GM18526 (cell line): Measurements from ENCODE around the gene CA14.

Source experiments
- POLR2A ChIP-seq: IDR thresholded peaks from 3 replicates; pipeline ENCODE4 v1.6.1; 2011; ENCODE audit not compliant: insufficient read length; ENCODE audit errors: extremely low read depth

The CA14 gene

GRCh38 chr1:150257624-150258585 lies at the start of gene CA14:
TSS of gene CA14 (plus strand) at chr1:150257774. CDS start at chr1:150258129, 355 bp downstream.
- TF ChIP-seq POLR2A: no peak

GRCh38 chr1:150210091-150210490 lies 47.5 kb upstream of the CA14 start:
- no peak for TF ChIP-seq POLR2A

- TF ChIP-seq POLR2A: no peak
These were observed 46.9 kb upstream of the CA14 start for GRCh38 chr1:150210706-150211105.

GRCh38 chr1:150212070-150212469 lies 45.5 kb upstream of the CA14 start:
- TF ChIP-seq POLR2A: no peak

GRCh38 chr1:150213170-150214098 lies 44.1 kb upstream of the CA14 start:
- TF ChIP-seq POLR2A: peak; percentile 46

- no peak for TF ChIP-seq POLR2A
These were observed 36.0 kb upstream of the CA14 start for GRCh38 chr1:150221552-150221951.

- TF ChIP-seq POLR2A: no peak
These were observed 32.6 kb upstream of the CA14 start for GRCh38 chr1:150224983-150225382.

- no peak for TF ChIP-seq POLR2A
These were observed 32.0 kb upstream of the CA14 start for GRCh38 chr1:150225546-150225945.

- no peak for TF ChIP-seq POLR2A
These were observed 31.1 kb upstream of the CA14 start for GRCh38 chr1:150226486-150226885.

GRCh38 chr1:150227228-150227627 lies 30.3 kb upstream of the CA14 start:
- TF ChIP-seq POLR2A: no peak

- no peak for TF ChIP-seq POLR2A
These were observed 23.9 kb upstream of the CA14 start for GRCh38 chr1:150233359-150234308.

GRCh38 chr1:150234309-150234565 lies 23.3 kb upstream of the CA14 start:
- no peak for TF ChIP-seq POLR2A

- peak; percentile 92 for TF ChIP-seq POLR2A
These were observed 22.8 kb upstream of the CA14 start for GRCh38 chr1:150234566-150235293.

- no peak for TF ChIP-seq POLR2A
These were observed 22.2 kb upstream of the CA14 start for GRCh38 chr1:150235294-150235851.
